Suprapubic skin (tissue), 4 donors: Measurements from ENCODE around the gene PTPRD.

Experiments
- CTCF ChIP-seq, 2 donors: fragments of 200-600 bp in 1 of 2; fragments of 450-650 bp in 1 of 2; sonication (generic) in 1 of 2; IDR thresholded peaks; one replicate each; pipeline ENCODE4 v1.5.1; 2016 to 2019; ENCODE audit warnings: antibody characterized with exemption in 2 of 2, mild to moderate bottlenecking in 1 of 2, moderate library complexity in 1 of 2
- EP300 ChIP-seq: sonication (generic); formaldehyde crosslinking; IDR thresholded peaks from one replicate; pipeline ENCODE4 v1.6.1; 2017; ENCODE audit warnings: antibody characterized with exemption
- POLR2A ChIP-seq, 2 donors: fragments of 450-650 bp; IDR thresholded peaks; one replicate each; pipeline ENCODE4 v1.6.1; 2017; ENCODE audit warnings: antibody characterized with exemption in 2 of 2, mild to moderate bottlenecking in 2 of 2, moderate library complexity in 2 of 2
- POLR2AphosphoS5 ChIP-seq, 3 donors: sonication (generic); formaldehyde crosslinking; IDR thresholded peaks; one replicate each; pipeline ENCODE4 v1.6.1; 2017; ENCODE audit warnings: antibody characterized with exemption in 3 of 3

- TF ChIP-seq EP300, result no peak
- TF ChIP-seq CTCF (IDR thresholded peaks at IDR 0.05), result no peak
- TF ChIP-seq POLR2A (IDR thresholded peaks at IDR 0.05), result no peak
- TF ChIP-seq POLR2AphosphoS5 (IDR thresholded peaks at IDR 0.05), result no peak
Observed at GRCh38 chr9:10566848-10567247, 46.0 kb downstream of the PTPRD start.
